HG03039 (cell line): ENCODE results near the gene CABYR.
A peak's percentile ranks its signal among the peaks of the same experiment; 100 is the strongest.
"Not testable (repeated sequence)": the region's sequence is repeated elsewhere in the genome, so short reads cannot be mapped to it uniquely, and the experiment has no call there.

Experiments used
- ATAC-seq: cut with Tn5 transposase; IDR thresholded peaks from one replicate; pipeline ENCODE4 v1.9.1; 2021; ENCODE audit warnings: mild to moderate bottlenecking, moderate library complexity; ENCODE audit not compliant: unreplicated experiment

The CABYR gene

GRCh38 chr18:24128700-24129099 lies 10.2 kb upstream of the CABYR start:
- no peak for ATAC-seq

- no peak for ATAC-seq
These were observed 8.4 kb upstream of the CABYR start for GRCh38 chr18:24130494-24130893.

GRCh38 chr18:24136967-24137373 lies 1.9 kb upstream of the CABYR start:
- no peak for ATAC-seq

- ATAC-seq: no peak
These were observed 463 bp upstream of the CABYR start for GRCh38 chr18:24138409-24138788.

- no peak for ATAC-seq
These were observed 1.8 kb downstream of the CABYR start for GRCh38 chr18:24140697-24141096.

GRCh38 chr18:24142376-24142775 lies 3.5 kb downstream of the CABYR start:
- no peak for ATAC-seq

- not testable (repeated sequence) for ATAC-seq
These were observed 10.7 kb downstream of the CABYR start for GRCh38 chr18:24149591-24149990.

GRCh38 chr18:24153397-24153796 lies 14.5 kb downstream of the CABYR start:
- ATAC-seq: no peak

GRCh38 chr18:24157855-24158254 lies 19.0 kb downstream of the CABYR start:
- no peak for ATAC-seq

GRCh38 chr18:24160086-24160485 lies 21.2 kb downstream of the CABYR start:
- ATAC-seq: no peak

- no peak for ATAC-seq
These were observed 22.4 kb downstream of the CABYR start for GRCh38 chr18:24161304-24161703.

GRCh38 chr18:24168496-24168895 lies 29.6 kb downstream of the CABYR start:
- ATAC-seq: no peak

GRCh38 chr18:24170360-24170759 lies 31.5 kb downstream of the CABYR start:
- no peak for ATAC-seq

GRCh38 chr18:24173997-24174396 lies 35.1 kb downstream of the CABYR start:
- no peak for ATAC-seq

- peak; percentile 87 for ATAC-seq
These were observed 38.0 kb downstream of the CABYR start for GRCh38 chr18:24176727-24177416.

GRCh38 chr18:24177499-24178133 lies 38.8 kb downstream of the CABYR start:
- no peak for ATAC-seq

- no peak for ATAC-seq
These were observed 41.2 kb downstream of the CABYR start for GRCh38 chr18:24180048-24180447.

- ATAC-seq: no peak
These were observed 42.9 kb downstream of the CABYR start for GRCh38 chr18:24181806-24182205.

- no peak for ATAC-seq
These were observed 46.9 kb downstream of the CABYR start for GRCh38 chr18:24185805-24186204.

- peak; percentile 47 for ATAC-seq
These were observed 48.2 kb downstream of the CABYR start for GRCh38 chr18:24187049-24187448.

GRCh38 chr18:24187689-24188088 lies 48.8 kb downstream of the CABYR start:
- ATAC-seq: no peak

- no peak for ATAC-seq
These were observed 49.3 kb downstream of the CABYR start for GRCh38 chr18:24188120-24188519.
